Pancreas (tissue), 10 donors: ENCODE data around the gene CYSTM1. TPM values are rescaled to one million over a fixed set of nuclear protein-coding genes. Genes with fewer than 3 reads are reported as not detected.

Experiments used
- ATAC-seq, 4 donors: fragments of 200-7000 bp; cut with Tn5 transposase; one replicate each; pipeline versions ENCODE4 v1.8.0 to v1.9.1; 2020; ENCODE audit warnings: mild to moderate bottlenecking in 4 of 4, moderate library complexity in 4 of 4
- DNase-seq, 6 donors: peaks; one replicate each; pipeline ENCODE4 v3.0.0-alpha.2; 2020
- FAIRE-seq: peaks from 2 replicates; lab custom pipeline; 2012; peaks lifted over from hg19 to GRCh38; lab: Jason Lieb, UNC
- H3K27ac ChIP-seq, 4 donors: fragments of 200-600 bp; sonication (generic); 1 replicate in 3 of 4; 2 replicates in 1 of 4; pipeline versions ENCODE4 v1.5.0 to v1.8.0; 2020
- H3K27me3 ChIP-seq, 4 donors: fragments of 200-600 bp; one replicate each; pipeline ENCODE4 v1.8.0; 2021
- H3K36me3 ChIP-seq, 3 donors: fragments of 200-600 bp; sonication (generic) in 1 of 3; one replicate each; pipeline versions ENCODE4 v1.5.0 to v1.8.0; 2020 to 2021
- H3K4me1 ChIP-seq, 3 donors: fragments of 200-600 bp; one replicate each; pipeline ENCODE4 v1.8.0; 2021
- H3K4me3 ChIP-seq, 4 donors: fragments of 200-600 bp; sonication (generic) in 2 of 4; one replicate each; pipeline versions ENCODE4 v1.5.0 to v1.8.0; 2020 to 2021
- H3K9me3 ChIP-seq, 4 donors: fragments of 200-600 bp; one replicate each; pipeline ENCODE4 v1.8.0; 2021
- CTCF ChIP-seq, 4 donors: fragments of 200-600 bp; sonication (generic) in 3 of 4; IDR thresholded peaks; one replicate each; pipeline versions ENCODE4 v1.5.0 to v1.8.0; 2021; ENCODE audit warnings: antibody characterized with exemption in 4 of 4
- WGBS, 2 donors: extraction: QIAGEN DNeasy Blood & Tissue Kit; methylation state at CpG; one replicate each; pipeline ENCODE4 v1.1.7; 2013; 5-methylcytosine and 5-hydroxymethylcytosine counted together
- intact Hi-C, 3 donors: fragments of 100-400 bp; cut with DNase I; formaldehyde crosslinking; loops; one replicate each; pipeline versions ENCODE4 v1.11.1 to v1.14.2; 2022
- polyA plus RNA-seq, 2 donors: library from polyadenylated mRNA; stranded (reverse); fragments of 200-250 nt; gene quantifications; one replicate each; pipeline ENCODE4 v1.2.3, GENCODE V29; 2013
- total RNA-seq, 6 donors: library from RNA; stranded (reverse); fragmentation: NEBNext Ultra II Directional in 4 of 6; extraction: Animal tissue kit (Norgen Biotek cat#: 25700) in 4 of 6; gene quantifications; one replicate each; pipeline versions ENCODE4 v1.2.1 to v1.2.4, GENCODE V29; 2021 to 2023
- donor health status: healthy with polysubstance abuse.
- donor health status: DM: no; HTN: no; CAD: no; lungs with moderate emphysema.
- donor health status: DM: no; HTN: no; CAD: no.
- donor health status: control.
- donor health status: control.
- donor health status: Bipolar disorder and iron deficiency.
- donor health status: DM: yes; HTN: yes; CAD: no.
- donor health status: DM: no; HTN: no; CAD: no.
- donor health status: DM: no; HTN: no; CAD: no.
- donor health status: DM: yes; HTN: yes; CAD: no.

Gene CYSTM1
- total and polyA plus RNA-seq, 8 donors: 30.2 to 185 (median 52.8) TPM

GRCh38 chr5:140235791-140236551 lies 61.0 kb downstream of the CYSTM1 start:
- DNase-seq: no peak
- ATAC-seq: no peak
- intact Hi-C loops: loop anchor here in 1 of 3 donors (10.0 kb wide), 1 partner anchor 129 kb away; the partner anchor contains the start of gene SLC4A9

GRCh38 chr5:140236891-140237598 lies 62.1 kb downstream of the CYSTM1 start:
- Histone ChIP-seq H3K4me1 (peaks cover 12 to 19% (median 15%) of the 10 kb centered on the region in 3 donors), H3K36me3 (no peaks in the 10 kb centered on the region), H3K4me3 (no peak overlapping the region), H3K27me3 (no peaks in the 10 kb centered on the region), H3K27ac (no peak overlapping the region), H3K9me3 (no peaks in the 10 kb centered on the region)
- FAIRE-seq: no peak
- ATAC-seq: no peak
- DNase-seq: peak in 1 of 6 donors; percentile 11
- TF ChIP-seq CTCF (IDR thresholded peaks at IDR 0.05): no peak
- intact Hi-C loops: loop anchor here in 1 of 3 donors (10.0 kb wide), 1 partner anchor 128 kb away; the partner anchor contains the start of gene SLC4A9
- WGBS, 2 donors: 87 to 89% methylated on average over 6 of the region's 6 CpGs

More at GRCh38 chr5:140235791-140236551, 61.0 kb downstream of the CYSTM1 start:
- no peak overlapping the region for H3K27ac ChIP-seq
- no peak for FAIRE-seq
- 81 to 94% methylated on average over 11 of the region's 11 CpGs for WGBS, 2 donors
- TF ChIP-seq CTCF (IDR thresholded peaks at IDR 0.05): no peak
- no peaks in the 10 kb centered on the region for H3K27me3 ChIP-seq
- no peak overlapping the region for H3K4me3 ChIP-seq
- H3K36me3 ChIP-seq: no peaks in the 10 kb centered on the region
- H3K4me1 ChIP-seq: peaks cover 3 to 10% (median 4%) of the 10 kb centered on the region in 3 donors
- no peaks in the 10 kb centered on the region for H3K9me3 ChIP-seq

GRCh38 chr5:140238756-140239155 lies 63.8 kb downstream of the CYSTM1 start:
- Histone ChIP-seq H3K27me3 (no peaks in the 10 kb centered on the region), H3K36me3 (no peaks in the 10 kb centered on the region), H3K4me1 (peaks cover 20 to 33% (median 29%) of the 10 kb centered on the region in 3 donors), H3K27ac (no peak overlapping the region), H3K9me3 (no peaks in the 10 kb centered on the region), H3K4me3 (no peak overlapping the region)
- FAIRE-seq (no peak), ATAC-seq (no peak), DNase-seq (no peak)
- TF ChIP-seq CTCF (IDR thresholded peaks at IDR 0.05): no peak
- intact Hi-C loops: loop anchor here in 1 of 3 donors (10.0 kb wide), 1 partner anchor 126 kb away; the partner anchor contains the start of gene SLC4A9
- 88 to 95% methylated on average over 6 of the region's 6 CpGs for WGBS, 2 donors

GRCh38 chr5:140239461-140239860 lies 64.5 kb downstream of the CYSTM1 start:
- FAIRE-seq: no peak
- 95 to 96% methylated on average over 5 of the region's 5 CpGs for WGBS, 2 donors
- intact Hi-C loops: loop anchor here in 1 of 3 donors (10.0 kb wide), 1 partner anchor 125 kb away; the partner anchor contains the start of gene SLC4A9

More at GRCh38 chr5:140239461-140239860, 64.5 kb downstream of the CYSTM1 start:
- Histone ChIP-seq H3K36me3 (no peaks in the 10 kb centered on the region), H3K9me3 (no peaks in the 10 kb centered on the region), H3K27ac (no peak overlapping the region), H3K27me3 (no peaks in the 10 kb centered on the region), H3K4me1 (peaks cover 24 to 34% (median 29%) of the 10 kb centered on the region in 3 donors), H3K4me3 (no peak overlapping the region)
- ATAC-seq (no peak), DNase-seq (peak in 1 of 6 donors; percentile 13)
- TF ChIP-seq CTCF (IDR thresholded peaks at IDR 0.05): no peak
